ENCODE data around the gene ASTE1. TPM values are rescaled to one million over a fixed set of nuclear protein-coding genes. Genes with fewer than 3 reads are reported as not detected.

The ASTE1 gene
- total RNA-seq, 4 donors from 2014 or later = 1.8 to 14.9 (median 10.9) TPM

- peaks cover 0 to 3% of the 10 kb centered on the region in 2 donors for H3K36me3 ChIP-seq
- H3K4me3 ChIP-seq = no peak overlapping the region
- intact Hi-C loops (cut with DNase I; ENCODE audit: low total_unique reads) = no loop called here
- H3K27ac ChIP-seq = no peak overlapping the region
- DNase-seq = no peak
- no peaks in the 10 kb centered on the region for H3K27me3 ChIP-seq
- TF ChIP-seq CTCF (IDR thresholded peaks at IDR 0.05) (no peak), POLR2A (IDR thresholded peaks at IDR 0.05) (no peak)
- H3K4me1 ChIP-seq = no peaks in the 10 kb centered on the region
- H3K9me3 ChIP-seq = no peaks in the 10 kb centered on the region
Observed at GRCh38 chr3:130997289-130997688, 29.3 kb downstream of the ASTE1 start.

GRCh38 chr3:130992344-130992743 is 34.3 kb downstream of the ASTE1 start:
- H3K36me3 ChIP-seq = no peaks in the 10 kb centered on the region

GRCh38 chr3:130991126-130991525 is 35.5 kb downstream of the ASTE1 start:
- intact Hi-C loops (cut with DNase I; ENCODE audit: low total_unique reads) = no loop called here
- H3K27me3 ChIP-seq = no peaks in the 10 kb centered on the region
- H3K9me3 ChIP-seq = no peaks in the 10 kb centered on the region
- H3K36me3 ChIP-seq = no peaks in the 10 kb centered on the region
- H3K4me3 ChIP-seq = no peak overlapping the region
- no peak overlapping the region for H3K27ac ChIP-seq
- TF ChIP-seq CTCF (IDR thresholded peaks at IDR 0.05) (no peak), POLR2A (IDR thresholded peaks at IDR 0.05) (no peak)
- no peak for DNase-seq
- no peaks in the 10 kb centered on the region for H3K4me1 ChIP-seq

More at GRCh38 chr3:130992344-130992743, 34.3 kb downstream of the ASTE1 start:
- Histone ChIP-seq H3K27ac (no peak overlapping the region), H3K4me1 (no peaks in the 10 kb centered on the region), H3K4me3 (no peak overlapping the region), H3K27me3 (no peaks in the 10 kb centered on the region), H3K9me3 (no peaks in the 10 kb centered on the region)
- intact Hi-C loops (cut with DNase I; ENCODE audit: low total_unique reads) = no loop called here
- TF ChIP-seq CTCF (IDR thresholded peaks at IDR 0.05) (no peak), POLR2A (IDR thresholded peaks at IDR 0.05) (no peak)
- DNase-seq = no peak

GRCh38 chr3:130990282-130990681 is 36.3 kb downstream of the ASTE1 start:
- Histone ChIP-seq H3K27ac (no peak overlapping the region), H3K4me3 (no peak overlapping the region), H3K27me3 (no peaks in the 10 kb centered on the region), H3K36me3 (no peaks in the 10 kb centered on the region), H3K4me1 (no peaks in the 10 kb centered on the region), H3K9me3 (no peaks in the 10 kb centered on the region)
- intact Hi-C loops (cut with DNase I; ENCODE audit: low total_unique reads) = no loop called here
- TF ChIP-seq CTCF (IDR thresholded peaks at IDR 0.05) = no peak
- TF ChIP-seq POLR2A (IDR thresholded peaks at IDR 0.05) = no peak
- DNase-seq = no peak

- no peak for DNase-seq
- intact Hi-C loops (cut with DNase I; ENCODE audit: low total_unique reads) = no loop called here
- Histone ChIP-seq H3K4me3 (no peak overlapping the region), H3K4me1 (no peaks in the 10 kb centered on the region), H3K27ac (no peak overlapping the region), H3K36me3 (no peaks in the 10 kb centered on the region), H3K9me3 (no peaks in the 10 kb centered on the region), H3K27me3 (no peaks in the 10 kb centered on the region)
- TF ChIP-seq POLR2A (IDR thresholded peaks at IDR 0.05) (no peak), CTCF (IDR thresholded peaks at IDR 0.05) (no peak)
Observed at GRCh38 chr3:130981469-130981868, 45.2 kb downstream of the ASTE1 start.

Data from uterus (tissue), 4 donors.